ENCODE measurements around the gene NPC1L1. TPM values are rescaled to one million over a fixed set of nuclear protein-coding genes. Genes with fewer than 3 reads are reported as not detected.

The NPC1L1 gene
- total RNA-seq, 4 donors from 2014 or later = 0.66 to 0.70 (median 0.67) TPM; not detected in 1

GRCh38 chr7:44535348-44536064, 5.6 kb downstream of the NPC1L1 start:
- no peak overlapping the region for H3K27ac ChIP-seq
- no peaks in the 10 kb centered on the region for H3K9me3 ChIP-seq
- no peak overlapping the region for H3K4me3 ChIP-seq
- peaks cover 0 to 4% (median 0%) of the 10 kb centered on the region in 4 donors for H3K4me1 ChIP-seq
- DNase-seq = no peak
- TF ChIP-seq POLR2A (IDR thresholded peaks at IDR 0.05) (no peak), CTCF (IDR thresholded peaks at IDR 0.05) (no peak)
- no peaks in the 10 kb centered on the region for H3K27me3 ChIP-seq
- H3K36me3 ChIP-seq = no peaks in the 10 kb centered on the region

GRCh38 chr7:44534501-44534900, 6.6 kb downstream of the NPC1L1 start:
- Histone ChIP-seq H3K27ac (no peak overlapping the region), H3K9me3 (no peaks in the 10 kb centered on the region), H3K36me3 (no peaks in the 10 kb centered on the region), H3K4me1 (peaks cover 0 to 4% (median 0%) of the 10 kb centered on the region in 4 donors), H3K4me3 (no peak overlapping the region), H3K27me3 (no peaks in the 10 kb centered on the region)
- peak in 4 of 6 experiments; percentile 35 to 49 (median 40) for TF ChIP-seq CTCF (IDR thresholded peaks at IDR 0.05)
- no peak for TF ChIP-seq POLR2A (IDR thresholded peaks at IDR 0.05)
- DNase-seq = peak in 2 of 3 donors; percentile 51 to 65

GRCh38 chr7:44534087-44534486, 7.0 kb downstream of the NPC1L1 start:
- Histone ChIP-seq H3K27me3 (no peaks in the 10 kb centered on the region), H3K36me3 (no peaks in the 10 kb centered on the region), H3K9me3 (no peaks in the 10 kb centered on the region), H3K27ac (no peak overlapping the region), H3K4me3 (no peak overlapping the region), H3K4me1 (peaks cover 0 to 4% (median 0%) of the 10 kb centered on the region in 4 donors)
- TF ChIP-seq CTCF (IDR thresholded peaks at IDR 0.05) = no peak
- TF ChIP-seq POLR2A (IDR thresholded peaks at IDR 0.05) = no peak
- DNase-seq = no peak

GRCh38 chr7:44533301-44534055, 7.7 kb downstream of the NPC1L1 start:
- no peak for DNase-seq
- Histone ChIP-seq H3K4me3 (no peak overlapping the region), H3K36me3 (no peaks in the 10 kb centered on the region), H3K27me3 (no peaks in the 10 kb centered on the region), H3K27ac (no peak overlapping the region), H3K9me3 (no peaks in the 10 kb centered on the region), H3K4me1 (peaks cover 0 to 4% (median 0%) of the 10 kb centered on the region in 4 donors)
- TF ChIP-seq POLR2A (IDR thresholded peaks at IDR 0.05) (no peak), CTCF (IDR thresholded peaks at IDR 0.05) (no peak)

- peak in 1 of 3 donors; percentile 34 for DNase-seq
- Histone ChIP-seq H3K27me3 (no peaks in the 10 kb centered on the region), H3K4me3 (no peak overlapping the region)
Measured at GRCh38 chr7:44531421-44532380, 9.4 kb downstream of the NPC1L1 start.

More at GRCh38 chr7:44531421-44532380, 9.4 kb downstream of the NPC1L1 start:
- Histone ChIP-seq H3K4me1 (peaks cover 0 to 4% (median 0%) of the 10 kb centered on the region in 4 donors), H3K9me3 (peaks cover 0 to 4% (median 0%) of the 10 kb centered on the region in 4 donors), H3K27ac (no peak overlapping the region), H3K36me3 (no peaks in the 10 kb centered on the region)
- TF ChIP-seq CTCF (IDR thresholded peaks at IDR 0.05) = no peak
- no peak for TF ChIP-seq POLR2A (IDR thresholded peaks at IDR 0.05)
